ENCODE data around the gene SRGN.
"Not testable (repeated sequence)": the region's sequence is repeated elsewhere in the genome, so short reads cannot be mapped to it uniquely, and the experiment has no call there.

The SRGN gene

GRCh38 chr10:69091143-69091651, 3.3 kb downstream of the SRGN start:
- FAIRE-seq, result no peak

- FAIRE-seq, result peak; percentile 80
Observed at GRCh38 chr10:69092959-69093850, 5.3 kb downstream of the SRGN start.

DNA sequence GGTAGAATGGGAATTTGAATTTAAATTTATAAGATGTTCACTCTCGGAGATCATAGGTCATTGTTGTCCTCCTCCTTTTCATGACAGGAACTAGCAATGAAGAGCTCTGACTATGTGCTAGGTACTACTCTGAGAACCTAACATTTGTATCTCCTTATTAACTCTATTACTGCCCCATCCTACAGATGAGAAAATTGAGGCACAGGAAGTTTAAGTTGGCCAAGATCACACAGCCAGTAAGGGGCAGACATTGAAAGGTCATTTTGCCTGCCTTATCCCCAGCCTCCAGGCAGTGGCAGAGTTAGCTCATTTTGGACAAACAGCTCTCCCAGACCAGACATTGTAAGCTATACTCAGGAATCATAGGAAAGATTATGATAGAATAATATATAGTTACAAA, 6.0 kb downstream of the SRGN start:
- no peak for FAIRE-seq

DNA sequence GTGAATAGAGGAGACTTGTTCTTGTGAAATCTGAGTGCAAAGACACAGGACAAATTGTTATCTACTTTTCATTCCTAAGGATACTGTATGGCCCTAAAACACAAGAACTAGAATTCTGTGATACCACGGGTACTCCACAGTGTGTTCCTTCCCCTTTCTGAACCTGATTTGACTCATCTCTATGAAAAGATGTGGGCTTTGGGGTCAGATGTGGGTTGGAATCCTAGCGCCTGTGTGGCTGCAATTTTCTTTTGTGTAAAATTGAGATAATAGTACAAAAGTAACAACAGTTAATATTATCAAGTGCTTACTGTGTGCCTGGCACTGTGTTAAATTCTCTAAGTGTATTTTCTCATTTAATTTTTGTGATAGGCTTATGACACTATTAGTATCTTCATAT, 8.1 kb downstream of the SRGN start:
- no peak for FAIRE-seq

DNA sequence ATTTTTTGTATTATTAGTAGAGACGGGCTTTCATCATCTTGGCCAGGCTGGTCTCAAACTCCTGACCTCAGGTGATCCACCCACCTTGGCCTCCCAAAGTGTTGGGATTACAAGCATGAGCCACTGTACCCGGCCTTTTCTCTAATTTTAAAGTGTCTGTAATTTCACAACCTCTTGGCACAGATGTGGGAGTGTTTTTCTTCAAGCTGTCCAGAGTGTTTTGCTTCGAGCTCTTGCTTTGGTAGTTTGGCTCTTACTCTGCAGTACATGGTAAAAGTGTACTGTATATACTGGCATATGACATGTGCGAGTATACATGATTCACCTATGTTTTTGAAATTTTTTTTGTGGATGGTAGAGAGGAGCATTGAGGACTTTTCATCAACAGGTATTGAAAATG, 9.8 kb downstream of the SRGN start:
- FAIRE-seq, result no peak

- FAIRE-seq, result no peak
Observed at GRCh38 chr10:69100136-69100872, 12.4 kb downstream of the SRGN start.

DNA sequence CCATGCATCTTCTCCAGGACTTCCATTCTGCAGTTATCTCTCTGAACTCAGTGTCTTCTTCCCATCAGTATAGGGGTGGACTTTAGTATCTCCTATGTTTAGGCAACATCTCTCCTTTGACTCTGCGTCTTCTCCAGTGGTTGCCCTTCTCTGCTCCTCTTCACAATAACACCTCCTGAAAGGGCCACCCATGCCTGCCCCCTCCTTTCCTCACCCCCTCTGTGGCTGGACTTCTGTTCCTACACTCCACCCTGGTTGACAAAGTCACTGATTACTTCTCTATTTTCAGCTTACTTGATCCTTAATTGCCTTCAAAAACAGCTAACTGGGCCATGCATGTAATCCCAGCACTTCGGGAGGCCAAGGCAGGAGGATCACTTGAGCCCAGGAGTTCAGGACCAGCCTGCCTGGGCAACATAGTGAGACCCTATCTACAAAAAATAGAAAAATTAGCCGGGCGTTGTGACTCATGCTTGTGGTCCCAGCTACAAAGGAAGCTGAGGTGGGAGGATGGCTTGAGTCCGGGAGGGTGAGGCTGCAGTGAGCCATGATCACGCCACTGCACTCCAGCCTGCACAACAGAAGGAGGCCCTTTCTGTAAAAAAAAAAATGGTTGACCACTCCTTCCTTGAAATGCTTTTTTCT, 13.7 kb downstream of the SRGN start:
- FAIRE-seq, result no peak

GRCh38 chr10:69102440-69102839, 14.5 kb downstream of the SRGN start:
- no peak for FAIRE-seq

- no peak for FAIRE-seq
Observed at GRCh38 chr10:69103784-69104183, 15.9 kb downstream of the SRGN start.

GRCh38 chr10:69104994-69105790, 17.3 kb downstream of the SRGN start:
- FAIRE-seq, result no peak

DNA sequence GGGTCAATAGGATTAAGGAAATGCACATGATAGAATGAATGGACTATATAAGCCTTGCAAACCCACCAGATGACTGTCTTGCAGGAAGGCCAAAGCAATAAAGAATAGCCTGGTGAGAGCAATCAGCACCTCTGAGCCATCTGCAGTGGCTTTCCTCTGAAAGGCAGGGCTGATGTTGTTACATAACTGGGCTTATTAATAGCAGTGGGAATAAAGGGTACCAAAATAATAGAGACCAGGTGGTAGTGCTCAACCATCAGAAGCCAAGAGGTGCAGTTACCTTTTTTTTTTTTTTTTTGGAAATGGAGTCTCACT, 19.2 kb downstream of the SRGN start:
- no peak for FAIRE-seq

- FAIRE-seq, result no peak
Observed at GRCh38 chr10:69107699-69108098, 19.8 kb downstream of the SRGN start.

DNA sequence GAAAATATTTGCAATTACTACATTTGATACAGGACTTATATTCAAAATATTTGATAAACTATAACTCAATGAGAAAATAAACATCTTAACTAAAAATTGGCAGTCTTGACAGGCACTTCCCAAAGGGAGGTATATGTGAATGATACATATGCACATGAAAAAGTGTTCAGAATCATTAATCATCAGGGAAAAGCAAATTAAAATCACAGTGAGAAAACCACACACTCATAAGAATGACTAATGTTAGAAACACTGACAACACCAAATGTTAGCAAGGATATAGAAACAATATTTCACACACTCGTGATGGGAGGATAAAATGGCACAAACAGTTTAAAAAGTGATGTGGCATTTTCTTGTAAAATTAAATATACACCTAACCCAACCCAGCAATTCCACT, 32.0 kb downstream of the SRGN start:
- no peak for FAIRE-seq

DNA sequence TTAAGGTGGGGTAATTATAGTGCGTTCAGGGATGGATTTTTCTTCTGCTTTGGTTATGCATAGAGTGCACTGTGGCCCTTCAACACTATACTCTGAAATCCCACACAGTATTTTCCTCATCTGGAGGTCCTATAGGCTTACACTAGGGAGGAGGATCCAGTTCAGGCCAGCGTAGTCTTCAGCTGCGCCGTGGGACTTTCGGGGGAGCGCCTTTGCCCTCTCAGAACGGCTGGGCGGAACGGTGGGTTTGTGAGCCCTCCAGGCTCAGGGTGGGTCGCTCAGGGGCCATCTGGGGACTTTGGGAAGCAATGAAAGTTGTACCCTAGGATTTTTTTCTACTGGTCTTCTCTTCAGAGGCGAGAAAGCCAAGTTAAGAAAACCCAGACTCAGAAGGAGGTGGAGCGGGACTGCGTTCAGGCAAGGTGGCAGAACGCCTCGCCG, 35.4 kb downstream of the SRGN start:
- FAIRE-seq, result no peak

DNA sequence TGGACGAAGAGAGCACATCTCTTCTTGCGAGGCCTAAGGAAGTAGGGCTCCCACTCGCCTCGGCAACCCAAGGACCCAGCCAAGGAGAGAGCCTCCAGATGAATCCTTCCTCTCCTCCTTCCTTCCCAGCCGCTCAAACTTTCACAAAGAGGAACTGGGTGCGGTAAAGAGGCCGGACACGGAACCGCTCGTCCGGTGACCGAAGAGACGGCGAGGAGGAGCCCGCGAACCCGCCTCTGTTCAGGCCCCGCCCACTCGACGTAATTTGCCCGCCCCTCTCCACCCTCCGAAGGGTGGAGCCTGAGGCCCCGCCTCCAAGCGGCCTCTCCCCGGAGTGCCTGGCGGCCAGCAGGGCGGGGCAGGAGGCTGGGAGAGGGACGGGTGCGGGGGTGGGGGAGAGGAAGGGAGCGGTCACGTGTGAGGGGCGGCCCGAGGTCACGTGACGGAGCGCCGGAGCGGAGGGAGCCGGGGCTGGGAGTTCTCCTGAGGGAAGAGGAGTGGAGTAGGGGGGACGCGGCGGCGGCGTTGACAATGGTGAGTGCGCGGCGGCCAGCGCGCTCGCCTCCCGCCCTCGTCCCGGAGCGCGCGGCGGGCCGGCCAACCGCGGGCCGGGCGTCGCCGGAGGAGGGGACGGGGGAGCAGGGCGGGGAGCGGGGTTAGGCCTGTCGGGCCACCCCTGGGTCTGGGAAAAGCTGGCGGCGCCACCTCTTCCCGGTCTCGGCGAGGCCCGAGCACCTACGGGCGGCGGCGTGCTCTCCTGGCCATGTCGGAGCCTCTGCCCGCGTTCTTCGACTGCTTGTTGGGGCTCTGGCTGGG, 36.1 kb downstream of the SRGN start, which contains the start of gene VPS26A:
Gene VPS26A (plus strand): TSS at position 432 of the 816 bp plus-strand sequence. CDS start 100 bp downstream, at position 532.
- no peak for FAIRE-seq

- no peak for FAIRE-seq
Observed at GRCh38 chr10:69124563-69125268, 36.8 kb downstream of the SRGN start.

- FAIRE-seq, result no peak
Observed at GRCh38 chr10:69125554-69125953, 37.7 kb downstream of the SRGN start.

GRCh38 chr10:69130251-69130650, 42.3 kb downstream of the SRGN start:
- FAIRE-seq, result no peak

GRCh38 chr10:69139961-69140360, 52.1 kb downstream of the SRGN start:
- FAIRE-seq, result no peak

DNA sequence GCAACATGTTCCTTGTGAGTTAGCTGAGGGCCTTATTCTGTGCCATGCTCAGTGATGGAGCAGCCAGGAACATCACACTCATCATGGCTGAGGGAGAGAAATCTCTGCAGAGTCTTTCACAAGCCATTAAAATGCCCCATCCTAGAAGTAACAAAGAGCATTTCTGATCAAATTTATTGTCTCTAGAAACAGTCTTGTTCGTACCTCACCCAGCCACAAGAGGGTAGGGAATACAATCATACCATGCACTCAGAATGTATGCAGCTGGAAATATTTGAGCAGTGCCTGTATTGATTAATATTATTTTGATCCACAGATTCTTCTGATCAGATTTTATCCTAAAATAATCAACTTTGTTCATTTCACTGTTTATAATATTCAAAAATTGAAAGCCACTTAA, 53.4 kb downstream of the SRGN start:
- no peak for FAIRE-seq

- not testable (repeated sequence) for FAIRE-seq
Observed at GRCh38 chr10:69142074-69142473, 54.2 kb downstream of the SRGN start.
